HepG2 (cell line): Measurements from ENCODE around the gene CASS4. TPM values are rescaled to one million over a fixed set of nuclear protein-coding genes. Genes with fewer than 3 reads are reported as not detected.

Experiments
- FOXP1 ChIP-seq, 2 experiments: fragments of 450-650 bp in 1 of 2; IDR thresholded peaks; 2 replicates each; pipeline ENCODE4 v1.6.1; 2017 to 2018; ENCODE audit warnings: antibody characterized with exemption in 1 of 2
- HMG20B ChIP-seq: conservative IDR thresholded peaks from 2 replicates; pipeline ENCODE4 v1.6.1; 2016; ENCODE audit warnings: missing genetic modification reagents, missing compliant biosample characterization
- HOXA5 ChIP-seq: sonication (generic); formaldehyde crosslinking; IDR thresholded peaks from 2 replicates; pipeline ENCODE4 v1.4.0; 2020; ENCODE audit warnings: missing genetic modification reagents
- MXI1 ChIP-seq: IDR thresholded peaks from 3 replicates; pipeline ENCODE4 v1.6.1; 2012; ENCODE audit warnings: low read depth, low read length, inconsistent platforms, borderline replicate concordance
- POLR2G ChIP-seq: fragments of 200-400 bp; formaldehyde crosslinking; IDR thresholded peaks from 2 replicates; pipeline ENCODE4 v1.6.1; 2018; ENCODE audit warnings: mild to moderate bottlenecking, low read depth, low read length, moderate library complexity
- RBM22 ChIP-seq: fragments of 200-400 bp; formaldehyde crosslinking; optimal IDR thresholded peaks from 2 replicates; pipeline ENCODE3; 2017; ENCODE audit warnings: mild to moderate bottlenecking, low read length, moderate library complexity
- RXRB ChIP-seq: IDR thresholded peaks from 2 replicates; pipeline ENCODE4 v1.6.1; 2016; ENCODE audit warnings: borderline replicate concordance, missing genetic modification reagents, missing compliant biosample characterization
- STAT5B ChIP-seq: sonication (generic); formaldehyde crosslinking; IDR thresholded peaks from 2 replicates; pipeline ENCODE4 v1.4.0; 2020; ENCODE audit warnings: missing genetic modification reagents
- ZFAT ChIP-seq: sonication (generic); formaldehyde crosslinking; conservative IDR thresholded peaks from 2 replicates; pipeline ENCODE4 v1.8.1; 2023; ENCODE audit warnings: missing genetic modification reagents, inconsistent platforms
- ZNF20 ChIP-seq: sonication (generic); formaldehyde crosslinking; IDR thresholded peaks from 2 replicates; pipeline ENCODE4 v1.4.0; 2020; ENCODE audit warnings: mild to moderate bottlenecking, moderate library complexity, missing genetic modification reagents
- ZNF407 ChIP-seq: sonication (generic); formaldehyde crosslinking; IDR thresholded peaks from one replicate; pipeline ENCODE4 v1.5.1; 2020; ENCODE audit warnings: mild to moderate bottlenecking, missing genetic modification reagents; ENCODE audit errors: not compliant biosample characterization
- ZNF562 ChIP-seq: sonication (generic); formaldehyde crosslinking; IDR thresholded peaks from 2 replicates; pipeline ENCODE4 v1.8.0; 2022; ENCODE audit warnings: missing genetic modification reagents, borderline replicate concordance
- ZNF740 ChIP-seq: sonication (generic); formaldehyde crosslinking; IDR thresholded peaks from 2 replicates; pipeline ENCODE4 v1.4.0; 2020; ENCODE audit warnings: missing genetic modification reagents
- ZNF747 ChIP-seq: sonication (generic); formaldehyde crosslinking; IDR thresholded peaks from 2 replicates; pipeline ENCODE4 v1.8.1; 2023; ENCODE audit warnings: missing genetic modification reagents, mild to moderate bottlenecking, borderline replicate concordance
- ZNF878 ChIP-seq: sonication (generic); formaldehyde crosslinking; IDR thresholded peaks from 2 replicates; pipeline ENCODE4 v1.8.1; 2023; ENCODE audit warnings: mild to moderate bottlenecking, missing genetic modification reagents, moderate library complexity
- polyA plus RNA-seq, 8 experiments: library from polyadenylated mRNA; depleted of rRNA in 3 of 8; stranded (reverse) in 7 of 8; unstranded in 1 of 8; fragments of >200 nt; fragmentation: Illumina TruSeq in 4 of 8; extraction: Trizol in 4 of 8; gene quantifications; 2 replicates each; pipeline versions ENCODE4 v1.2.1 to v1.2.3, GENCODE V29; 2011 to 2016; ENCODE audit warnings: low read depth in 4 of 8, missing spikeins in 1 of 8, mixed read lengths in 1 of 8; ENCODE audit not compliant: insufficient read depth in 1 of 8
- total RNA-seq, 5 experiments: library from RNA; depleted of rRNA; stranded (reverse); fragments of >200 nt; fragmentation: Illumina TruSeq; extraction: Trizol; gene quantifications; 2 replicates each; pipeline ENCODE4 v1.2.3, GENCODE V29; 2016; ENCODE audit warnings: low read depth in 1 of 5
- TF ChIP-seq, protein P1 (sequence below): sonication (generic); formaldehyde crosslinking; IDR thresholded peaks from 2 replicates; pipeline ENCODE4 v1.8.0; 2022; ENCODE audit warnings: missing genetic modification reagents, mild to moderate bottlenecking, inconsistent platforms, borderline replicate concordance

The CASS4 gene
- total and polyA plus RNA-seq, 2 of the 13 experiments (the other 11 are each of a cell fraction or from before 2014, with no cell fraction given): 0.17 to 0.49 TPM

- TF ChIP-seq ZNF740 (CRISPR knock-in tag) (peak; percentile 75; the same call in 1 of the 2 replicates), ZNF878 (CRISPR knock-in tag) (peak; percentile 97), RBM22 (peak; percentile 49), POLR2G (peak; percentile 84), FOXP1 (IDR thresholded peaks at IDR 0.05) (no peak), FOXP1 (CRISPR knock-in tag; IDR thresholded peaks at IDR 0.05) (peak; percentile 81), MXI1 (peak; percentile 96), ZFAT (CRISPR knock-in tag) (no peak), HOXA5 (CRISPR knock-in tag) (peak; percentile 98), ZNF747 (peak; percentile 97), ZNF562 (no peak; the same call in 1 of the 2 replicates), HMG20B (CRISPR knock-in tag) (peak; percentile 87), RXRB (CRISPR knock-in tag) (peak; percentile 93), STAT5B (peak; percentile 98), ZNF20 (CRISPR knock-in tag) (peak; percentile 91; the same call in 1 of the 2 replicates), ZNF407 (CRISPR knock-in tag) (peak; percentile 93)
- TF ChIP-seq, protein P1, sequence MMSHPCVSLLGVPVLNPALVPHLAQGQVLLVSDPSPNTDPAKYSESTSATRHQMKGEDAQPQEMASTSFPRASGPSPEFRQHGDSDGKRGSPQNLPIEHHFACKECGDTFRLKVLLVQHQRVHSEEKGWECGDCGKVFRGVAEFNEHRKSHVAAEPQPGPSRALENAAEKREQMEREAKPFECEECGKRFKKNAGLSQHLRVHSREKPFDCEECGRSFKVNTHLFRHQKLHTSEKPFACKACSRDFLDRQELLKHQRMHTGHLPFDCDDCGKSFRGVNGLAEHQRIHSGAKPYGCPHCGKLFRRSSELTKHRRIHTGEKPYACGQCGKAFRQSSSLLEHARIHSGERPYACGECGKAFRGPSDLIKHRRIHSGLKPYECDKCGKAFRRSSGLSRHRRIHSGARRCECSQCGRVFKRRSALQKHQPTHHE (CRISPR knock-in tag): peak; percentile 96; the same call in 1 of the 2 replicates
These were observed 19.8 kb upstream of the CASS4 start, which contains the start of the genes AURKA and CSTF1 (continued) for GRCh38 chr20:56392132-56392880.
